Measurements from ENCODE around the gene NMRK2.
"Not testable (repeated sequence)": the region's sequence is repeated elsewhere in the genome, so short reads cannot be mapped to it uniquely, and the experiment has no call there.

The NMRK2 gene

GRCh38 chr19:3936506-3937442 is 3.9 kb downstream of the NMRK2 start:
- no peak for DNase-seq (ENCODE audit: low read depth)

GRCh38 chr19:3938300-3938950 is 5.6 kb downstream of the NMRK2 start:
- not testable (repeated sequence) for DNase-seq (ENCODE audit: low read depth)

DNA sequence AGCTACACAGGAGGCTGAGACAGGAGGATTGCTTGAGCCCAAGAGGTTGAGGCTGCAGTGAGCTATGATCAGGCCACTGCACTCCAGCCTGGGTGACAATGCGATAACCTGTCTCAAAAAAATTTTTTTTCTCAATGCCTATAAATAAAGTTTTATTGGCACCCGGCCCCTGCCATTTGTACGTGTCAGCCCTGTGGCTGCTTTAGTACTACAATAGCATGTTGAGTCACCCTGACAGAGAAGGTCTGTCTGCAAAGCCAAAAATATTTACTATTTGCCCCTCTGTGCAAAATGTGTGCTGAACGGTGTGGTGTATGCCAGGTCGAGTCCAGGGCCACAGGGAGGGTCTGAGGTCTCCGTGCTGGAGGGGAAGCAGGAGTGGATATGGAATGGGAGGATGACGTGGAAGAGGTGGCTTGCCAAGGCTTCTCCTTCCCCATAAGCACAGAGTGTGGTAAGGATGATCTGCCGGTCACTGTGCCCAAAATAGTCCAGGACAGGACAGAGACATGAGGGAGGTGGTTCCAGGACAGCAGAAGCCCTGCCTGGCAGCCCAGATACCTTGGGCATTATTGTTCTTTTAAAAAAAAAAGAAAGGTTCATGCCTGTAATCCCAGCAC is 10.0 kb downstream of the NMRK2 start:
- DNase-seq (ENCODE audit: low read depth), result no peak

DNA sequence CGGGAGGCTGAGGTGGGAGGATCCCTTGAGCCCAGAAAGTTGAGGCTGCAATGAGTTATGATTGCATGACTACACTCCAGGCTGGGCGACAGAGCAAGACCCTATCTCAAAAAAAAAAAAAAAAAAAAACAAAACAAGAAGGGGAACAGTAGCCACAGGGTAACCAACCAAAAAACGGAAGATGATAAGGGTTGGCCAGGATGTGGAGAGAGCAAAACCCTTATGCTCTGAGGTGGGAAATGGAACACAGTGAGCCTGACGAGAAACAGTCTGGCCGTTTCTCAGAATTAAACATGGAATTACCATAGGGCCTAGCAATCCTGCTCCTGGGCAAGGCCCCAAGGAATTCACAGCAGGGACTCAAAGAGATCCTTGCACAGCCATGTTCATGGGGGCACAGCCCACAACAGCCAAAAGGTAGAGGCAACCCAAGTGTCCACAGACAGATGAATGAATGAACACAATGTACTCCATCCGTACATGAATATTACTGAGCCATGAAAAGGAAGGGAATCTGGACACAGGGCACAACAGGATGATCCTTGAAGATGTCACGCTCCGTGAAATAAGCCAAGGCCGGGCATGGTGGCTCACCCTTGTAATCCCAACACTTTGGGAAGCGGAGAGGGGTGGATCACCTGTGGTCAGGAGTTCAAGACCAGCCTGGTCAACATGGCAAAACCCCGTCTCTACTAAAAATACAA is 11.3 kb downstream of the NMRK2 start:
- DNase-seq (ENCODE audit: low read depth), result no peak

- no peak for DNase-seq (ENCODE audit: low read depth)
These were observed 13.0 kb downstream of the NMRK2 start for GRCh38 chr19:3945838-3946237.

DNA sequence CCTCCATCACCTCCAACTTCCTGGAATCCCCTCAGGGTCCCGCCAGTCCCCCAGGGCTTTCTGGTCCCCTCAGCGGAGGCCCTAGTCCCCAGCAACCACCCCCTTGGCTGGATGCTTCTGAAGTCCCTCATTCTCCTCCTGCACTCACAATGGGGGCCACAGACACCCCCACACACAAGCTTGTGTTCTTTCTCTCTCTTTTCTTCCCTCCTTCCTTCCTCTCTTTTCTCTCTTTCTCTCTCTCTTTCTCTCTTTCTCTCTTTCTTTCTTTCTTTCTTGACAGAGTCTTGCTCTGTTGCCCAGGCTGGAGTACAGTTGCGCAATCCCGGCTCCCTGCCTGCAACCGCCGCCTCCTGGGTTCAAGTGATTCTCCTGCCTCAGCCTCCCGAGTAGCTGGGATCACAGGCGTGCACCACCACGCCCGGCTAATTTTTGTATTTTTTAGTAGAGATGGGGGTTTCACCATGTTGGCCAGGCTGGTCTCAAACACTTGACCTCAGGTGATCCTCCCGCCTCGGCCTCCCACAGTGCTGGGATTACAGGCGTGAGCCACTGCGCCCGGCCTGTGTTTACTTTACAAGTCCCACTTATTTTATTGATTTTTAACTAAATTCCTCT is 14.6 kb downstream of the NMRK2 start:
- DNase-seq (ENCODE audit: low read depth), result not testable (repeated sequence)

GRCh38 chr19:3949294-3949693 is 16.4 kb downstream of the NMRK2 start:
- DNase-seq (ENCODE audit: low read depth), result no peak

DNA sequence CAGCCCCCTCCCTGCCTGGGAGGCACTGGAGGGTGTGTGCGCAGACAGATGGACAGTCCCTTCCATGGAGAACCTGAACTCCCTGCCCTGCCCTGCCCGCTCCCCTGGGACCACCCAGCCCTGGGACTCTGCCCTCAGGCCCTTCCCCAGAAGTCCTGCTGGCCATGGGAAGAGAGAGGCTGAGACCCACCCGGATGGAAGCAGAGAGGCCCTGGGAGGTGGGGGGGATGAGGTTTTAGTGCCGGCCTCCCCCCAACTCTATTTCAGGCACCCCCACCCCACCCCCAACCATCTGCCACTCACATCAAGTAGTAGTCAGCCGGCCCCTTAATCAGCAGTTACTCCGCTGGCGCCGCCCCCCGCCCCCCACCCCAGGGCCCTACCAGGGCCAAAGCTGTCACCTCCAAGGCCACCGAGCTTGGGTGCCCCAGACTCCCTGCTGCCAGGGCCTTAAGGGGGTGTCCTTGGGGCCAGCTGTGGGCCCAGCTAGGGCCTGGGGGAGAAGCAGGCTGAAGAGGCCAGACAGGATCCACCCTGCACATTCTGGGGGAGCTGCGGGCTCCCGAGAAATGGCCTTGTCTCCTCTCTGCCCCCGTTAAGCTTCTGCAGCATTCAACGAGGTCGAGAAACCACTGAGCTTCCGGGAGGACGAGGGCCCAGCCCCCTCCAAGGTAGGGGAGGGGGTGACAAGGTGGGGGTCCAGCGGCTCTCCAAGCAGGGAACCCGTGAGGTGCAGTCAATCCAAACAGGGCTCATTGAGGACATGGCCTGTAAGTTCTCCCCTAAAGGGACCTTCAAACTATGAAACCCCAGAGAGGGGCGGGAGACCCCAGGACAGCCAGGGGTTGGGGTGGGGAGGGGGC is 17.4 kb downstream of the NMRK2 start:
- DNase-seq (ENCODE audit: low read depth), result no peak

GRCh38 chr19:3950871-3951861 is 18.3 kb downstream of the NMRK2 start:
- no peak for DNase-seq (ENCODE audit: low read depth)

DNA sequence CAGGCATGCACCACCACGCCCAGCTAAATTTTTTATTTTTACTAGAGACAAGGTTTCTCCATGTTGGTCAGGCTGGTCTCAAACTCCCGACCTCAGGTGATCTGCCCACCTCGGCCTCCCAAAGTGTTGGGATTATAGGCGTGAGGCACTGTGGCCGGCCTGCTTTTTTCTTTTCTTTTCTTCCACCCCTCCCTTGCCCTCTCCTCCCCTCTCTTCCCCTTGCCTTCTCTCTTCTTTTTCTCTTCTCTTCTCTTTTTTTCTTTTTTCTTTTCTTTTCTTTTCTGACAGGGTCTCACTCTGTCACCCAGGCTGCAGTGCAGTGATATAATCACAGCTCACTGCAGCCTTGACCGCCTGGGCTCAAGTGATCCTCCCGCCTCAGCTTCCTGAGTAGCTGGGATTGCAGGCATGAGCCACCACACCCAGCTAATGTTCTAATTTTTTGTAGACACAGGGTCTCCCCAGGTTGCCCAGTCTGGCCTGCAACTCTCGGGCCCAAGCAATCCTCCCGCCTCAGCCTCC is 19.9 kb downstream of the NMRK2 start:
- not testable (repeated sequence) for DNase-seq (ENCODE audit: low read depth)

DNA sequence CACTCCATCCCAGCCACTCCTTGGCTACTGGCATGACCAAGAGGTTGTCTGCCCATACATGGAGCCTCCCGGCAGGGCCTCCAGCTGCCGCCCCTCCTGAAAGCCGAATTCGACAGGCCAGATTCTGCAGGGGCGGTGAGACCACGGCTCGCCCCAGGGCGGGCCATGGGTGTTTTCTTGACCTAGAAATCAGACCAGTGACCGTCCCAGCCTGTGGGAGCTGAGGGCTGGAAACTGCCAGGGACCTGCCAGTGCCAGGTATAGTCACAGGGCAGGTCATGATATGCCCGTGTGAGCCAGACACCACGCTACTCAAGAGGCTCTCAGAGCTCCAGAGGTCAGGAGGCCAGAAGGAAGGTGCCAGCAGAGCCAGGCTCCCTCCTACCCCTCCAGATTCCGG is 21.2 kb downstream of the NMRK2 start:
- DNase-seq (ENCODE audit: low read depth), result no peak

DNA sequence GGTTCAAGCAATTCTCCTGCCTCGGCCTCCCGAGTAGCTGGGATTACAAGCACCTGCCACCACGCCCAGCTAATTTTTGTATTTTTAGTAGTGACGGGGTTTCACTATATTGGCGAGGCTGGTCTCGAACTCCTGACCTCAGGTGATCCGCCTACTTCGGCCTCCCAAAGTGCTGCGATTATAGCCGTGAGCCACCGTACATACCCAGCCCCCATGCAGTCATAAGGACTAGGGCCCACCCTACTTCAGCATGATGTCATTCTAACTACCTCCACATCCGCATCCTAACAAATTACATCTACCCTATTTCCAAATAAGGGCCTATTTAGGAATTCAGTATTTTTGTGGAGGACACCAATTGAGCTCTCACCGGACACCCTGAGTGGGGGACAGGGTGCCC is 22.4 kb downstream of the NMRK2 start:
- not testable (repeated sequence) for DNase-seq (ENCODE audit: low read depth)

- no peak for DNase-seq (ENCODE audit: low read depth)
These were observed 22.8 kb downstream of the NMRK2 start for GRCh38 chr19:3955688-3956087.

- DNase-seq (ENCODE audit: low read depth), result no peak
These were observed 26.2 kb downstream of the NMRK2 start for GRCh38 chr19:3958836-3959765.

- no peak for DNase-seq (ENCODE audit: low read depth)
These were observed 26.9 kb downstream of the NMRK2 start for GRCh38 chr19:3959766-3960131.

GRCh38 chr19:3961007-3961406 is 28.1 kb downstream of the NMRK2 start:
- no peak for DNase-seq (ENCODE audit: low read depth)

- DNase-seq (ENCODE audit: low read depth), result no peak
These were observed 30.8 kb downstream of the NMRK2 start for GRCh38 chr19:3963458-3964255.
